NT2/D1 (cell line): ENCODE data around the gene STYXL2.

ENCODE experiments used
- DNase-seq: peaks from one replicate; pipeline ENCODE4 v3.0.0-alpha.2; 2011; ENCODE audit warnings: low read depth, low spot score
- H3K27me3 ChIP-seq: 2 replicates; pipeline ENCODE4 v1.6.0; 2011; ENCODE audit warnings: mild to moderate bottlenecking; ENCODE audit not compliant: insufficient read length, insufficient read depth
- H3K36me3 ChIP-seq: 2 replicates; pipeline ENCODE4 v1.6.1; 2011; ENCODE audit warnings: mild to moderate bottlenecking, low read length, mixed read lengths; ENCODE audit not compliant: insufficient read depth, insufficient read length
- H3K4me1 ChIP-seq: 2 replicates; pipeline ENCODE4 v1.5.1; 2011; ENCODE audit not compliant: insufficient read depth, insufficient read length
- H3K4me3 ChIP-seq: 2 replicates; pipeline ENCODE4 v1.5.1; 2011; ENCODE audit warnings: low read depth; ENCODE audit not compliant: insufficient read length
- H3K9ac ChIP-seq: 2 replicates; pipeline ENCODE4 v1.6.0; 2011; ENCODE audit warnings: low read depth; ENCODE audit not compliant: insufficient read length
- H3K9me3 ChIP-seq: 2 replicates; pipeline ENCODE4 v1.5.1; 2011; ENCODE audit warnings: mild to moderate bottlenecking, low read length; ENCODE audit not compliant: insufficient read depth
- SUZ12 ChIP-seq: IDR thresholded peaks from 2 replicates; pipeline ENCODE4 v1.6.1; 2011; ENCODE audit not compliant: insufficient read length, insufficient read depth; ENCODE audit errors: extremely low read depth
- YY1 ChIP-seq: IDR thresholded peaks from 2 replicates; pipeline ENCODE4 v1.6.1; 2011; ENCODE audit not compliant: insufficient read length, insufficient read depth
- ZNF274 ChIP-seq: IDR thresholded peaks from 2 replicates; pipeline ENCODE4 v1.6.1; 2011; ENCODE audit warnings: mild to moderate bottlenecking, low read depth, low read length

STYXL2 gene

DNA sequence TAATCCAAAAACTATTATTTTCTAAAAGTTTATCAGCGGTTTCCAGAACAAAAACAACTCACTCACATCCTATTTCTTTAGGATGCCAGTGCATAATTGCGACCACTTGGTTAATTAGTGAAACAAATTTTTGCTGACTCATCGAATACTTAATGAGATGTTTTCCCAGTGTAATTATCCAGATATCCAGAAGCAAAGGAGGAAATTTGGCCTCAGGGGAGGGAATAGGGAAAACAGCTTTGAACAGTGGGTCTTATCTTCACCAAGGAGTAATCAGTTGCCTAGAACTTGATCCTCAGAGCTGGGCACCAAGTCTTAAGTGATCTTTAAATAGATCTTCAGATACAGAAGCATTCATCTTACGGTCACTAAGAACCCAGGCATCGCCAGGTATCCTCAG, 24.3 kb downstream of the STYXL2 start:
- Histone ChIP-seq H3K36me3 (peaks cover 5% of the 10 kb centered on the region), H3K9me3 (no peaks in the 10 kb centered on the region), H3K4me3 (no peak overlapping the region), H3K9ac (no peak overlapping the region), H3K4me1 (peaks cover 15% of the 10 kb centered on the region), H3K27me3 (no peaks in the 10 kb centered on the region)
- TF ChIP-seq SUZ12 (no peak), ZNF274 (no peak), YY1 (no peak)
- DNase-seq = no peak

- H3K9ac ChIP-seq = no peak overlapping the region
- no peaks in the 10 kb centered on the region for H3K9me3 ChIP-seq
- DNase-seq = no peak
- no peak overlapping the region for H3K4me3 ChIP-seq
- H3K36me3 ChIP-seq = peaks cover 5% of the 10 kb centered on the region
- TF ChIP-seq SUZ12 (no peak), ZNF274 (no peak), YY1 (no peak)
- no peaks in the 10 kb centered on the region for H3K27me3 ChIP-seq
- peaks cover 15% of the 10 kb centered on the region for H3K4me1 ChIP-seq
Measured at GRCh38 chr1:167119696-167120095, 25.8 kb downstream of the STYXL2 start.

DNA sequence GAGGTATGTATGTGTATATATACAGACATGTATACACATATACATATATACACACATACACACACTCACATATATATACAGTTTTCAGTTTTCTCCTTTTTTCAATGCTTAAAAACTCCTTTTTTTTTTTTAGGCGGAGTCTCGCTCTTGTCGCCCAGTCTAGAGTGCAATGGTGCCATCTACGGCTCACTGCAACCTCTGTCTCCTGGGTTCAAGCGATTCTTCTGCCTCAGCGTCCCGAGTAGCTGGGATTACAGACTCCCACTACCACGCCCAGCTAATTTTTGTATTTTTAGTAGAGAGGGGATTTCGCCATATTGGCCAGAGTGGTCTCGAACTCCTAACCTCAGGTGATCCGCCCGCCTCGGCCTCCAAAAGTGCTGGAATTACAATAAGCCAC, 27.0 kb downstream of the STYXL2 start:
- peak overlapping the region; percentile 19 for H3K4me3 ChIP-seq
- TF ChIP-seq YY1 (no peak), SUZ12 (no peak), ZNF274 (no peak)
- H3K4me1 ChIP-seq = peaks cover 15% of the 10 kb centered on the region
- no peak for DNase-seq
- H3K36me3 ChIP-seq = peaks cover 8% of the 10 kb centered on the region
- peak overlapping the region; percentile 21 for H3K9ac ChIP-seq
- no peaks in the 10 kb centered on the region for H3K27me3 ChIP-seq
- no peaks in the 10 kb centered on the region for H3K9me3 ChIP-seq

DNA sequence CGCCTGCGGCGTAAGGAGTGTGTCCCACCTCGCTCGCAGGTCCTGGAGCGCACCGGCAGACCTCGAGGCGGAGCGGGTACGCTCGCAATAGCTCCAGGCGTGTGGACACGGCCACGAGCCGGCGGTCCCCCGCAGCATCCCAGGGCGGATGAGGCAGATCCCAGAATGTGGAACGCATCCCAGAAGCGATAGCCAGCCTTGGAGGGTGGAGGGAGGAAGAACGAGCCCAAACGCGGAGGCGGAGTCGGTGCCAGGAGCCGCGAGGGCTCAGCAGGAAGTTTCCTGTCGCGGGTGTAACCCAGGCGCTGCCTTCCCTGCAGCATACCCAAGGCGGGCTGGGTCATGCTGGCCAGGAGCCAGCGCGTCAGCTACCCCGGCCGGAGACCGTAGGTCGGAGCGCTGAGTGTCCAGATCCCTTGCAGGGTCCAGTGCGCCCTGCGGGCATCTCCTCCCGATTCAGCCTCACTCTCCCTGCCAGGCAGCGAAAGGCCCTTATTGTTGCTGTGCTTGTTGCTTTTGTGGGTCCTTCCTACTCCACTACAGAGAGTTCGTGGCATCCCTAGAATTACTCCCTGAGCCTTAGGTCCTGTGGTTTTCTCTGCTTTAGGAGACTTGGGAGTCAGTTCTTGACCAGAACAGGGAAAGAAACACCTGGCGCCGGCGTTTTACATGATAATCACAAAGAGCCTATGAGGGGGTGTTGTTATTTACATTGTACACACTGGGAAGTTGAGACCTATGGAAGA, 27.7 kb downstream of the STYXL2 start:
- Histone ChIP-seq H3K27me3 (no peaks in the 10 kb centered on the region), H3K4me1 (peaks cover 15% of the 10 kb centered on the region), H3K9me3 (no peaks in the 10 kb centered on the region), H3K9ac (peak overlapping the region; percentile 21), H3K4me3 (peak overlapping the region; percentile 19), H3K36me3 (peaks cover 14% of the 10 kb centered on the region)
- DNase-seq = no peak
- TF ChIP-seq SUZ12 (no peak), ZNF274 (no peak), YY1 (no peak)

- Histone ChIP-seq H3K9ac (no peak overlapping the region), H3K4me1 (peaks cover 15% of the 10 kb centered on the region), H3K36me3 (peaks cover 19% of the 10 kb centered on the region), H3K9me3 (no peaks in the 10 kb centered on the region), H3K27me3 (no peaks in the 10 kb centered on the region), H3K4me3 (no peak overlapping the region)
- TF ChIP-seq SUZ12 = no peak
- no peak for TF ChIP-seq YY1
- TF ChIP-seq ZNF274 = no peak
- DNase-seq = no peak
Measured at GRCh38 chr1:167122121-167122480, 28.2 kb downstream of the STYXL2 start.

- DNase-seq = no peak
- Histone ChIP-seq H3K9ac (no peak overlapping the region), H3K36me3 (peaks cover 22% of the 10 kb centered on the region), H3K4me1 (peaks cover 15% of the 10 kb centered on the region), H3K27me3 (no peaks in the 10 kb centered on the region), H3K4me3 (no peak overlapping the region), H3K9me3 (no peaks in the 10 kb centered on the region)
- TF ChIP-seq ZNF274 = no peak
- no peak for TF ChIP-seq YY1
- no peak for TF ChIP-seq SUZ12
Measured at GRCh38 chr1:167122568-167122967, 28.7 kb downstream of the STYXL2 start.

GRCh38 chr1:167126317-167126716, 32.4 kb downstream of the STYXL2 start:
- no peaks in the 10 kb centered on the region for H3K27me3 ChIP-seq
- TF ChIP-seq SUZ12 = no peak
- no peak for TF ChIP-seq ZNF274
- no peak for TF ChIP-seq YY1

More at GRCh38 chr1:167126317-167126716, 32.4 kb downstream of the STYXL2 start:
- no peak overlapping the region for H3K4me3 ChIP-seq
- no peak overlapping the region for H3K9ac ChIP-seq
- no peak for DNase-seq
- H3K36me3 ChIP-seq = peaks cover 23% of the 10 kb centered on the region
- H3K4me1 ChIP-seq = peaks cover 3% of the 10 kb centered on the region
- H3K9me3 ChIP-seq = no peaks in the 10 kb centered on the region
